Uterus (tissue), 2 donors: Measurements from ENCODE around the gene TROAP.

ENCODE experiments used
- POLR2A ChIP-seq, 2 donors: fragments of 450-650 bp; IDR thresholded peaks; one replicate each; pipeline ENCODE4 v1.6.1; 2016; ENCODE audit warnings: antibody characterized with exemption in 2 of 2, mild to moderate bottlenecking in 1 of 2, moderate library complexity in 1 of 2
- TF ChIP-seq, protein P1 (sequence below), 4 experiments: fragments of 200-600 bp in 2 of 4; fragments of 450-650 bp in 2 of 4; sonication (generic) in 2 of 4; IDR thresholded peaks; one replicate each; pipeline ENCODE4 v1.5.1; 2016 to 2019; ENCODE audit warnings: antibody characterized with exemption in 4 of 4, mild to moderate bottlenecking in 2 of 4, moderate library complexity in 1 of 4

DNA sequence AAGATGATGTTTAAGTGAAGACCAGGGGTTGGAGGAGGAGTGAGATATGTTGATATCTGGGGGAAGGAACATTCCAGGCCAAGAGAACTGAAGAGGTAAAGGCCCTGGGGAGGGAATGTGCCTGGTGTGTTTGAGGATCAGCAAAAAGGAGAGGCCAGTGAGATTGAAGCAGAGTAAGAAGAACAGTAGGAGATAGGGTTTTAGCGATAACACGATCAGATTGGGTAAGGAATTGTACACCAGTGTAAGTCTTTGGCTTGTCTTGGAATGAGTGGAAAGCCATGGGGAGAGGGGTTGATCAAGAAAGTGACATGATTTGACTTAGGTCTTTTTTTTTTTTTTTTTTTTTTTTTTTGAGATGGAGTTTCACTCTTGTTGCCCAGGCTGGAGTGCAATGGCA lies 4.8 kb downstream of the TROAP start:
- TF ChIP-seq, protein P1, sequence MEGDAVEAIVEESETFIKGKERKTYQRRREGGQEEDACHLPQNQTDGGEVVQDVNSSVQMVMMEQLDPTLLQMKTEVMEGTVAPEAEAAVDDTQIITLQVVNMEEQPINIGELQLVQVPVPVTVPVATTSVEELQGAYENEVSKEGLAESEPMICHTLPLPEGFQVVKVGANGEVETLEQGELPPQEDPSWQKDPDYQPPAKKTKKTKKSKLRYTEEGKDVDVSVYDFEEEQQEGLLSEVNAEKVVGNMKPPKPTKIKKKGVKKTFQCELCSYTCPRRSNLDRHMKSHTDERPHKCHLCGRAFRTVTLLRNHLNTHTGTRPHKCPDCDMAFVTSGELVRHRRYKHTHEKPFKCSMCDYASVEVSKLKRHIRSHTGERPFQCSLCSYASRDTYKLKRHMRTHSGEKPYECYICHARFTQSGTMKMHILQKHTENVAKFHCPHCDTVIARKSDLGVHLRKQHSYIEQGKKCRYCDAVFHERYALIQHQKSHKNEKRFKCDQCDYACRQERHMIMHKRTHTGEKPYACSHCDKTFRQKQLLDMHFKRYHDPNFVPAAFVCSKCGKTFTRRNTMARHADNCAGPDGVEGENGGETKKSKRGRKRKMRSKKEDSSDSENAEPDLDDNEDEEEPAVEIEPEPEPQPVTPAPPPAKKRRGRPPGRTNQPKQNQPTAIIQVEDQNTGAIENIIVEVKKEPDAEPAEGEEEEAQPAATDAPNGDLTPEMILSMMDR (IDR thresholded peaks at IDR 0.05), result no peak
- no peak for TF ChIP-seq POLR2A (IDR thresholded peaks at IDR 0.05)
